Fibroblast of mammary gland (primary cell): ENCODE measurements around the gene RAD51D.
"Not testable (repeated sequence)": the region's sequence is repeated elsewhere in the genome, so short reads cannot be mapped to it uniquely, and the experiment has no call there.

Experiments used
- DNase-seq: peaks from one replicate; pipeline ENCODE4 v3.0.0-alpha.2; 2010; ENCODE audit warnings: low read depth
- H3K4me3 ChIP-seq: 2 replicates; pipeline ENCODE4 v1.5.1; 2011; ENCODE audit warnings: low read depth, mild to moderate bottlenecking, low read length, moderate library complexity; ENCODE audit not compliant: control insufficient read depth
- TF ChIP-seq, protein P1 (sequence below): conservative IDR thresholded peaks from 2 replicates; pipeline ENCODE4 v1.5.1; 2011; ENCODE audit warnings: low read depth, low read length, inconsistent platforms; ENCODE audit not compliant: control insufficient read depth, insufficient read depth

The RAD51D gene

GRCh38 chr17:35095741-35096140 lies 23.9 kb downstream of the RAD51D start:
- no peak overlapping the region for H3K4me3 ChIP-seq
- no peak for DNase-seq
- TF ChIP-seq, protein P1, sequence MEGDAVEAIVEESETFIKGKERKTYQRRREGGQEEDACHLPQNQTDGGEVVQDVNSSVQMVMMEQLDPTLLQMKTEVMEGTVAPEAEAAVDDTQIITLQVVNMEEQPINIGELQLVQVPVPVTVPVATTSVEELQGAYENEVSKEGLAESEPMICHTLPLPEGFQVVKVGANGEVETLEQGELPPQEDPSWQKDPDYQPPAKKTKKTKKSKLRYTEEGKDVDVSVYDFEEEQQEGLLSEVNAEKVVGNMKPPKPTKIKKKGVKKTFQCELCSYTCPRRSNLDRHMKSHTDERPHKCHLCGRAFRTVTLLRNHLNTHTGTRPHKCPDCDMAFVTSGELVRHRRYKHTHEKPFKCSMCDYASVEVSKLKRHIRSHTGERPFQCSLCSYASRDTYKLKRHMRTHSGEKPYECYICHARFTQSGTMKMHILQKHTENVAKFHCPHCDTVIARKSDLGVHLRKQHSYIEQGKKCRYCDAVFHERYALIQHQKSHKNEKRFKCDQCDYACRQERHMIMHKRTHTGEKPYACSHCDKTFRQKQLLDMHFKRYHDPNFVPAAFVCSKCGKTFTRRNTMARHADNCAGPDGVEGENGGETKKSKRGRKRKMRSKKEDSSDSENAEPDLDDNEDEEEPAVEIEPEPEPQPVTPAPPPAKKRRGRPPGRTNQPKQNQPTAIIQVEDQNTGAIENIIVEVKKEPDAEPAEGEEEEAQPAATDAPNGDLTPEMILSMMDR, result no peak

- peak; percentile 95 for DNase-seq
- TF ChIP-seq, protein P1, result no peak
- no peak overlapping the region for H3K4me3 ChIP-seq
Observed at GRCh38 chr17:35094902-35095301, 24.8 kb downstream of the RAD51D start.

- not testable (repeated sequence) for DNase-seq, H3K4me3 ChIP-seq
Observed at GRCh38 chr17:35090707-35091106, 29.0 kb downstream of the RAD51D start.

DNA sequence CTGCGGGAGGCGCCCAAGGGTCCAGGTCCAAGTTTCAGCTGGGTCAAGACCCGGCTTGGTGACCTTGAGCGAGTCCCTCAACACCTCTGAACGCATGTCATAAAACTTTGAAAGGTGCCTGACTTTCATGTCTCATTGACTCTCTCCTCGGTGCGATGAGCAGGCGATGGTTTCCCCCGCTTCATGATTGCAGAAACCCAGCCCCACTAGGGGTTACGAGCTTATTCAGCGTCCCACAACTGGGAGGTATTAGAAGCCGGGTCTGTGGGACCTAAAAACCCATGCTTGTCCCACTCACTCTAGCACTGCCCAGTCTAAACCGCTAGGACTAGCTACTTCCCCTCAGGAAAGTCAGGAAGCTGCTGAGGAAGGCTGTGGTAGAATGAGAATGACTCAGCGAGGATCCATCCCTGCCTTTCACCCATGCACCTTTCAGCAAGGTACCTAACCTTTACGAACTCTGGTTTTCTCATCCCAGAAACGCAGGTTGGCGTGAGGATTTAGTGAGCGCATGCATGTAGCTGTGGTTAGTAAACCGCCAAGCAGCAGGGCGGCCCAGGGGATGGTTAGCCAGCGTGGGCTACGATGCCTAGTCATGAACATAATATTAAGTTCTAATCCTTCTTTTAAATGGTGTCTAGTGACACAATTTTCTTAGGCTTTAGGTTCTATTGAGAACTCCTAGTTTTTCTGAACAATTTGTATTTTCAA lies 29.9 kb downstream of the RAD51D start:
- H3K4me3 ChIP-seq, result peak overlapping the region; percentile 37
- peak; percentile 46 for DNase-seq
- TF ChIP-seq, protein P1, result no peak

- peak; percentile 65 for DNase-seq
- TF ChIP-seq, protein P1, result peak; percentile 32
Observed at GRCh38 chr17:35088881-35089585, 30.6 kb downstream of the RAD51D start.

DNA sequence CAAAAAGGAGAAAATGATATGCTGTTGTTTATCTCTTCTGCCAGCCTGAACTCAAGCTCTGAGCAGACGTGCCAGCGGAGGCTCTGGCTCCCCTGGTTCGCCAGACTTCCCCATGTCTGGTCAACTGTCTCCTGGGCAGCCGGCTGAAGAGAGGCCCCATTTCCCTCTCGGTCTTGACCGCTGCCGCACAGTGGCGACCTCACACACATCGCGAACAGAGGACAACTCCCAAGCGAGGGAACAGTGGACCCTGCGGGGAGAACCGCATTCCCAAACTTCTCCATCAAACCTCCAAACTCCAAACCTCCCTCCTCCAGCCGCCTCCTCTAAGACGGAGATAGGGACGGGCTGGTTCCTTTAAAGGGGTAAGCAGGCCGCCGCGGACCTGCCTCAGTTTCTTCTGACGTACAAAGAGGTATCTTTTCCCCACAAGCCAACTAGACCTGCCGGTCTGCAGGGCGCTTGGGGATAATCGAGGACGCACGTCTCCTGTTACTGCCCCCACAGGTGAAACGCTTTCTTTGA lies 31.2 kb downstream of the RAD51D start:
- TF ChIP-seq, protein P1, result no peak
- peak overlapping the region; percentile 88 for H3K4me3 ChIP-seq
- DNase-seq, result peak; percentile 44

More at GRCh38 chr17:35088881-35089585, 30.6 kb downstream of the RAD51D start:
- H3K4me3 ChIP-seq, result peak overlapping the region; percentile 88

DNA sequence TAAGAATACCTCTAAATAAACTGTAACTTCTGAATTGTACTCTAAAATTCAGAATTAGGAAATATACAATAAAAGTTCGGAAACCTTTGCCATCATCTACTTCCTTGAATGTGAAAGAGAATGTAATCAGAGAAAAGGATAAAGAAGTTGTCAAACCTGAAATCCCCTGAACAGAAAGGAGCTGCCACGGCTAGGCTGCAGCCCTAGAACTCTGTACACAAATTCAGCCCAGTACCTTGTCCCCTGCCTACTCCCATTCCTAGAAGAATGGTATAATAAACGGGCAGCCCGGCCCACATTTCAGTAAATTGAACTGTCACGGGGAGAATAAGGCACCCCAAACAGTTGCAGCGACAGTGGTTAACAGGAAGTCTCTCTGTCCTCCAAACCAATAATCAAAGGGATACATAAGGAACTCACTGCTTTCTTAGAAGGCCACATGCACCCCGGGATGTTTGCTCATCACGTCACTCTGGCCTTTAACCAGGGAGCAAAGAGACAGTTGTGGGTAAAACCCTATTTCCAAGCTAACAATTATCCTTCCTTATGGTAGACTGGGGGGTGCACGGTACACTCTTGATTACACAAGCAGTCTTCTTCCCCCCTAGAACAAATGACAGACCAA lies 31.8 kb downstream of the RAD51D start:
- peak; percentile 37 for DNase-seq
- peak overlapping the region; percentile 88 for H3K4me3 ChIP-seq
- TF ChIP-seq, protein P1, result no peak
